Smooth muscle cell (in vitro differentiated cells): ENCODE measurements around the gene TANK. TPM values are rescaled to one million over a fixed set of nuclear protein-coding genes. Genes with fewer than 3 reads are reported as not detected.

Source experiments
- DNase-seq: peaks from one replicate; lab custom pipeline; 2025; ENCODE audit not compliant: unreplicated experiment; lab: John Stamatoyannopoulos, UW
- H2AFZ ChIP-seq: fragments of 200-600 bp; sonication (generic); 2 replicates; pipeline ENCODE4 v1.6.0; 2016; ENCODE audit warnings: antibody characterized with exemption, low read depth, mild to moderate bottlenecking
- H3F3A ChIP-seq: fragments of 200-600 bp; sonication (generic); 2 replicates; pipeline ENCODE4 v1.6.0; 2017; ENCODE audit warnings: antibody characterized with exemption, low read depth
- H3K27ac ChIP-seq: fragments of 200-600 bp; sonication (generic); 2 replicates; pipeline ENCODE4 v1.5.1; 2016; ENCODE audit warnings: low read depth, mild to moderate bottlenecking
- H3K27me3 ChIP-seq: fragments of 200-600 bp; sonication (generic); 2 replicates; pipeline ENCODE4 v1.6.1; 2016; ENCODE audit warnings: low read depth, mild to moderate bottlenecking
- H3K36me3 ChIP-seq: fragments of 200-600 bp; sonication (generic); 2 replicates; pipeline ENCODE4 v1.5.1; 2016; ENCODE audit warnings: low read depth
- H3K4me1 ChIP-seq: fragments of 200-600 bp; sonication (generic); 2 replicates; pipeline ENCODE4 v1.5.1; 2016; ENCODE audit warnings: low read depth
- H3K4me2 ChIP-seq: fragments of 200-600 bp; sonication (generic); 2 replicates; pipeline ENCODE4 v1.6.0; 2016; ENCODE audit warnings: mild to moderate bottlenecking
- H3K4me3 ChIP-seq: fragments of 200-600 bp; sonication (generic); 2 replicates; pipeline ENCODE4 v1.5.1; 2016; ENCODE audit warnings: mild to moderate bottlenecking
- H3K79me2 ChIP-seq: fragments of 200-600 bp; sonication (generic); 2 replicates; pipeline ENCODE4 v1.6.0; 2016; ENCODE audit warnings: low read depth, mild to moderate bottlenecking
- H3K9ac ChIP-seq: fragments of 200-600 bp; sonication (generic); 2 replicates; pipeline ENCODE4 v1.6.0; 2016; ENCODE audit warnings: low read depth
- H3K9me3 ChIP-seq: fragments of 200-600 bp; sonication (generic); replicated peaks from 2 replicates; pipeline ENCODE4 v1.5.1; 2016; ENCODE audit warnings: low read depth
- H4K20me1 ChIP-seq: fragments of 200-600 bp; sonication (generic); 2 replicates; pipeline ENCODE4 v1.6.0; 2016; ENCODE audit warnings: low read depth
- CTCF ChIP-seq: fragments of 200-600 bp; sonication (generic); IDR thresholded peaks from 2 replicates; pipeline ENCODE4 v1.5.1; 2017; ENCODE audit warnings: borderline replicate concordance, mild to moderate bottlenecking, antibody characterized with exemption; ENCODE audit not compliant: insufficient read depth, poor library complexity, severe bottlenecking
- whole genome bisulfite sequencing: methylation state at CpG from one replicate; pipeline ENCODE4 v1.1.7; 2016; ENCODE audit warnings: low lambda C conversion rate; 5-methylcytosine and 5-hydroxymethylcytosine counted together
- polyA plus RNA-seq: library from polyadenylated mRNA; unstranded; fragments of >200 nt; fragmentation: Nextera tagmentation; extraction: Ambion mirVana; gene quantifications from 2 replicates; pipeline ENCODE4 v1.2.1, GENCODE V29; 2016
- total RNA-seq: library from RNA; depleted of rRNA; stranded (reverse); fragments of >200 nt; gene quantifications from 2 replicates; pipeline ENCODE4 v1.2.3, GENCODE V29; 2014

The TANK gene
- total and polyA plus RNA-seq, 2 experiments from 2014 or later, result 47.9 to 94.2 TPM

GRCh38 chr2:161199912-161200701, 39.9 kb downstream of the TANK start:
- H3K27ac ChIP-seq, result no peak overlapping the region
- DNase-seq, result no peak
- TF ChIP-seq CTCF, result no peak
- WGBS, result 92% methylated on average over 4 of the region's 4 CpGs
- H3K4me3 ChIP-seq, result no peak overlapping the region
- peaks cover 15% of the 10 kb centered on the region for H3K36me3 ChIP-seq
- no peaks in the 10 kb centered on the region for H3K4me1 ChIP-seq
- no peak overlapping the region for H3K9ac ChIP-seq
- peaks cover 68% of the 10 kb centered on the region for H4K20me1 ChIP-seq
- no peaks in the 10 kb centered on the region for H3K27me3 ChIP-seq
- peaks cover 24% of the 10 kb centered on the region for H3K79me2 ChIP-seq
- H3F3A ChIP-seq, result no peaks in the 10 kb centered on the region
- H3K9me3 ChIP-seq, result no peaks in the 10 kb centered on the region
- H3K4me2 ChIP-seq, result no peak overlapping the region
- H2AFZ ChIP-seq, result no peak overlapping the region

- Histone ChIP-seq H3K9ac (no peak overlapping the region), H3K27me3 (no peaks in the 10 kb centered on the region), H2AFZ (no peak overlapping the region), H3K79me2 (peaks cover 24% of the 10 kb centered on the region), H3K4me3 (no peak overlapping the region), H3K27ac (no peak overlapping the region), H4K20me1 (peaks cover 57% of the 10 kb centered on the region), H3K4me2 (no peak overlapping the region), H3K36me3 (peaks cover 16% of the 10 kb centered on the region), H3K9me3 (no peaks in the 10 kb centered on the region), H3F3A (no peaks in the 10 kb centered on the region), H3K4me1 (peaks cover 4% of the 10 kb centered on the region)
- whole genome bisulfite sequencing, result 94% methylated on average over 3 of the region's 3 CpGs
- no peak for TF ChIP-seq CTCF
- DNase-seq, result no peak
Observed at GRCh38 chr2:161204846-161205245, 44.6 kb downstream of the TANK start.

DNA sequence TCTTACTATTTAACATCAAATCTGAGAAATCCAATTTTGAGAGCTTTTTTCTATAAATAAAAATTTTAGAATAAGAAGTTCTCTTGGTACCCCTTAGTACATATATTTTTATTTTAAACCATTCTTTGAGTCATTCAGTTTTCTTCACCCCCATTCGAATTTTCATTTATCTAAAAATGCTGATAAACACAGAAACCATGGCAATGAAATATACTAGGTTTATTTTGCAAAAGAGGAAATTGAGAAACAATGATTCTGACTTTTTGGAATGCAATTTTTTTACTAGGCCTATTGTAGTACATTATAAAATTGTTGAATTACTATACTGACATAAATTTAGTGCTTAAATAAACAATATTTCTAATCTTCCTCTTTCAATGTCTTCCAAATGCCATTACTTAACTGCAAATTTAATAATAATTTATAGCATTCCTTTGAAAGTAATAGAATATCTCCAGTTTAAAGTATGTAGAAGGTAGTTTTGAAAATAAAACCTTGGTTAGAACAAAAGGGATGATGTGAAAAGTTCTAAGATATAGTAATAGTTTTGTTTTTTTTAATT, 46.3 kb downstream of the TANK start:
- Histone ChIP-seq H3K4me1 (peaks cover 4% of the 10 kb centered on the region), H4K20me1 (peaks cover 39% of the 10 kb centered on the region), H3K4me2 (no peak overlapping the region), H3K27me3 (no peaks in the 10 kb centered on the region), H3K9ac (no peak overlapping the region), H3K27ac (no peak overlapping the region), H3K79me2 (peaks cover 14% of the 10 kb centered on the region), H3F3A (no peaks in the 10 kb centered on the region), H3K36me3 (peaks cover 18% of the 10 kb centered on the region), H3K4me3 (no peak overlapping the region), H3K9me3 (no peaks in the 10 kb centered on the region), H2AFZ (no peak overlapping the region)
- WGBS, result 94% methylated on average over 1 of the region's 1 CpG
- no peak for TF ChIP-seq CTCF
- no peak for DNase-seq
